HG03558 (cell line): Measurements from ENCODE around the gene QSER1.

ENCODE experiments used
- ATAC-seq: cut with Tn5 transposase; IDR thresholded peaks from one replicate; pipeline ENCODE4 v1.9.1; 2021; ENCODE audit warnings: moderate number of reproducible peaks; ENCODE audit not compliant: unreplicated experiment; ENCODE audit errors: extremely low read depth

Gene QSER1

DNA sequence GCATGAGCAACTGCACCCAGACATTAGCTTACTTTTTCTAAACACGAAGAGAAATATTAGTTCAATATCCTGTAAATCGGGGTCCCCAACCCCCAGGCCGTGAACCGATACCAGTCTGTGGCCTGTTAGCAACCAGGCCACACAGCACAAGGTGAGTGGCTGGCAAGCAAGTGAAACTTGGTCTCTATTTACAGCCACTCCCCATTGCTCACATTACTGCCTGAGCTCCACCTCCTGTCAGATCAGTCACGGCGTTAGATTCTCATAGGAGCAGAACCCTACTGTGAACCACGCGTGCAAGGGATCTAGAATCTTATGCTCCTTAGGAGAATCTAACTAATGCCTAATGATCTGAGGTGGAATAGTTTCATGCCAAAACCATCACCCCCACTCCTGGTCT is 95.2 kb downstream of the QSER1 start:
- ATAC-seq = no peak

DNA sequence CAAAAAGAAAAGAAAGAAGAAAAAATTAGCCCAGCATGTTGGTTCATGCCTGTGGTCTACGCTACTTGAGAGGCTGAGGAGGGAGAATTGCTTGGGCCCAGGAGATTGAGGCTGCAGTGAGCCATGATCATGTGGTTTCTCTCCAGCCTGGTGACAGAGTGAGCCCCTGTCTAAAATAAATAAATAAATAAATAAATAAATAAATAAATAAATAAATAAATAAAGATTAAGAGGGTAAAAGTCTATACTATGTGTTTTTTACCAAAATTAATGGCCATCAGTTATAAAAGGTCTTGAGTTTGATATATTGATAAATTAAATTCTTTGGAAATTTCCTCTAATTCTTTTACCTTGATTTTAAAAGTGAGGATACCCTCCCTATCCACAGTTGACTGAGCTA is 97.9 kb downstream of the QSER1 start:
- no peak for ATAC-seq

DNA sequence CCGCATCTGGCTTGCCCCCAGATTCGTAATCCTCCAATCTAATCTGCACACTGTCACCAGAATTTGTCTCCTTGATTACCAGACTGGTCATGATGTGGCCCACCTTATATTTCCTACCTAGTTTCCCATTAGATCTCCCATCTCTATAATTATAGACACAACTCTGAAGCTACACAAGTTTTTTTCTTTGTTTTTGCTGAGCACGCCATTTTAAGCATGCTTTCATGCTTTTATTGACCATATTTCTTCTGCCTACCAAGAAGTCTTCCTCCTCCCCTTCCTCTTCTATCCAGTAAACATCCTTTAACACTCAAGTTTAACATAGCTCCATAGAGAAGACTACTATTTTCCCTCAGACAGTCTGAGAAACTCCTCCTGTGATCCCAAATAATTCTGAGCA is 98.8 kb downstream of the QSER1 start:
- ATAC-seq = no peak

DNA sequence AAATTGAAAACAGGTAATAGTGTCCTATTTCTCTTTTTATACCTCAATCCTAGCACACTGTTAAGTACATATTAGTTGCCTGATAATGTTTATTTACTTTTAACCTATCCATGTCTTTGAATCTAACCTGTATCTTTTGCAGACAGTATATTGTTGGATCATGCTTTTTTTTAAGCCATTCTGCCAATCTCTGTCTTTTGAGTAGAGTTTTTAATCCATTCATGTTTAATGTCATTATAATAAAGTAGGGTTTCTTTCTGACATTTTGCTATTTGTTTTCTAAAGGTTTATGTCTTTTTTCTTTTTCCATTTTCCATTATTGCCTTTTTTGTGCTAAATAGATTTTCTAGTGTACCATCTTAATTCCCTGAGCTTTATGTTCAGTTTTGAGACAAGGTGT is 99.3 kb downstream of the QSER1 start:
- ATAC-seq = no peak

DNA sequence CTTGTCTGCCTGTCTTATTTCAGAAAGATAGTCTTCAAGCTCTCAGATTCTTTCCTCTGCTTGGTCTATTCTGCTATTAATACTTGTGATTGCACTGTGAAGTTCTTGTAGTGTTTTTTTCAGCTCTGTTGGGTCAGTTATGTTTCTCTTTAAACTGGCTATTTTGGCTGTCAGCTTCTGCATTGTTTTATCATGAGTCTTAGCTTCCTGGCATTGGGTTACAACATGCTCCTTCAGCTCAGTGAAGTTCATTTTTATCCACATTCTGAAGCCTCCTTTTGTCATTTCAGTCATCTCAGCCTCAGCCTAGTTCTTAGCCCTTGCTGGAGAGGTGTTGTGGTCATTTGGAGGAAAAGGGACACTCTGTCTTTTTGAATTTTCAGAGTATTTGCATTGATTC is 107.6 kb downstream of the QSER1 start:
- ATAC-seq = no peak

DNA sequence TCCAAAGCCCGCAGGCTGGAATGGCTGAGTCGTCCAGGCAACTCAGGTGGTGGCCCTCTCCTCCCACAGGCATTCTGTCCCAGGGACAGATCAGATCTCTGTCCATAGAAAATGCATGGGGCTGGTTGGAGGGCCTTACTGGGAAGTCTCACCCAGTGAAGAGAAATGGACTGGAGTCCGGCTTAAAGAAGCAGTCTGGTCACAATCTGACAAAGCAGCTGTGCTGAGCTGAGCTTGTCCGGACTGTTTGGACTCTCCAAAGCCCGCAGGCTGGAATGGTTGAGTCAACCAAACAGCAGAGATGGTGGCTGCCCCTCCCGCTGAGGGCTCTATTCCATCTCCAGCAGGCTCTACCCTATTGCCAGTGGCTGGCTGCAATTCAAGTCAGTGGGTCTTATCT is 108.7 kb downstream of the QSER1 start:
- ATAC-seq = no peak

DNA sequence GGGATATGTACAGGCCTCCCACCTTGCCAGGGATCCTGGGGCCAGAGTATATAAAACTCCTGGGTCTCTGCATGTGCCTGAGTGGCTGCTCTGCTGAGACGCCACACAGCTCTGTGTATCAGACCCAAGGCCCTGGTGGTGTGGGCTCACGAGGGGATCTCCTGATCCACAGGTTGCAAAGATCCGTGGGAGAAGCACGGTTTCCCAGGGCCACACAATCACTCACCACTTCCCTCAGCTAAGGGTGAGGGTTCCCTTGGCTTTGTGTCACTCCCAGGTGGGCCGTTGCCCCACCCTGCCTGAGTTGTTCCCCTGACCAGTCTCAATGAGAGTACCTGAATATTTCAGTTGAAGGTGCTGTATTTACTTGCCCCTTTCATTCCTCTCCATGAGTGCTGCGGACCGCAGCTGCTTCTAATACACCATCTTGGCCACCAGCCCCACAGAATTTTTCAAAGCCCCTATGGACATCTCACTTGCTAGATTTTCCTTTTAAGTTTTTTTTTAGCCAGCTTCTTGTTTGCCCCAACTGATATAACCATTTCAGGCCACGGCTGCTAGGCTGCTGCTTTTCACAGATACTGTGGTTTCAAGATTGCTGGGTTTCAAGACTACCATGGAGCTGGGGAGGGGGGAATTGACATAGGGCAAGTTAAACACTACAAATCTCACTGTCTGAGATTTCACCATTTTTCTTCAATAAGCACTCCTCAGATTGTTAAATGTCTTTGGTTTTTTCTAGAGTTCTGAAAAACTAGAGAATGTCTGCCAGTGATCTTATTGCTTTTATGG is 109.3 kb downstream of the QSER1 start:
- ATAC-seq = no peak

DNA sequence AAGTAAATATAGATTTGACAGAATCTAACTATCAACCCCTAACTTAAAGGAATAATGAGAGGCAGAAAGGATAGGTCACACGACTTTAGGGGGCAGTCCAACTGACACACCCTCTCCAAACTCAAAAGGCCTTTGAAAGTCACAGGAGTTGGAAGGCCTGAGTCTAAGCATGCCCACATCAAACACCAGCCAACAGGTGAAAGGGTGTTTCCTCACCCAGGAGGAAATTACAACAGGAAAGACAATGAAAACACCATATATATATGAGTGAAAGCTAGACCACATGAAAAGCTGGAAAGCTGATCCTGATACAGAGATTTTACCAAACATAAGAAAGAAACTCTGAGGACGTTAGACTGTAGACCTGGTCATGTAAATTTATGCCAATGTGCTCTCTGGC is 112.6 kb downstream of the QSER1 start:
- ATAC-seq = no peak

DNA sequence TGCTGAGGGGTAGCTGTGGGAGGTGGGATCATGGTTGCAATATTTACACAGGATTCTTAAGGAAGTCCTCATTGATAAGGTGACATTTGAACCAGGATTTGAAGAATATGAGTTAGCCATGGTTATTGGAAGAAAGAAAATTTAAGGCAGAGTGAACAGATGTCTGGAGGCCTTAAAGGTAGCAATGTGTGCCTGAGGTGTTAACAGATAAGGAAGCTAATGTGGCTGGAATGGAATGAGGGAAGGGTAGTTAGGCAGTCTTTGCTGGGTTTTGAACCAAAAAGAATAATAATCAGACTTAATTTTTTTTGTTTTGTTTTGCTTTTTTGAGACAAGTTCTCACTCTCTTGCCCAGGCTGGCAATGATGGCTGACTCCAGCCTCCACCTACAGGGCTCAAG is 113.4 kb downstream of the QSER1 start:
- no peak for ATAC-seq

DNA sequence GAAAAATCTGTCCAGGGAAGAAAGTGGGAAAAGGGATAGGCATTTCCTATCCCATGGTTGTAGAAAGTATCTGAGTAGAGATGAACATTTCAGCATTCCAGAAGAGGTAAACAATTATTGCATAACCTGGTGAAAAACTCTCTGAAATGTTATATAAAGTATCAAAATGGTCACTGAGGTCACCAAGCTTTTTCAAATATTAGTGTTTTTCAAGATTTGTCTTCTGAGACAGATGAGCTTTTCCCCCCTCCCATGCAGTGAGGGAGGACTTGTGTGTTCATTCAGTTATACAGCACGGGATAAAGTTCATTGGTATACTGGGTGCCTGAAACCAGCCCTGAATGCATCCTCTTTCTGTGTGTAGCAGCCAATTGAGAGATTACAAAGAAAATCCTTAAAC is 121.1 kb downstream of the QSER1 start:
- ATAC-seq = no peak

DNA sequence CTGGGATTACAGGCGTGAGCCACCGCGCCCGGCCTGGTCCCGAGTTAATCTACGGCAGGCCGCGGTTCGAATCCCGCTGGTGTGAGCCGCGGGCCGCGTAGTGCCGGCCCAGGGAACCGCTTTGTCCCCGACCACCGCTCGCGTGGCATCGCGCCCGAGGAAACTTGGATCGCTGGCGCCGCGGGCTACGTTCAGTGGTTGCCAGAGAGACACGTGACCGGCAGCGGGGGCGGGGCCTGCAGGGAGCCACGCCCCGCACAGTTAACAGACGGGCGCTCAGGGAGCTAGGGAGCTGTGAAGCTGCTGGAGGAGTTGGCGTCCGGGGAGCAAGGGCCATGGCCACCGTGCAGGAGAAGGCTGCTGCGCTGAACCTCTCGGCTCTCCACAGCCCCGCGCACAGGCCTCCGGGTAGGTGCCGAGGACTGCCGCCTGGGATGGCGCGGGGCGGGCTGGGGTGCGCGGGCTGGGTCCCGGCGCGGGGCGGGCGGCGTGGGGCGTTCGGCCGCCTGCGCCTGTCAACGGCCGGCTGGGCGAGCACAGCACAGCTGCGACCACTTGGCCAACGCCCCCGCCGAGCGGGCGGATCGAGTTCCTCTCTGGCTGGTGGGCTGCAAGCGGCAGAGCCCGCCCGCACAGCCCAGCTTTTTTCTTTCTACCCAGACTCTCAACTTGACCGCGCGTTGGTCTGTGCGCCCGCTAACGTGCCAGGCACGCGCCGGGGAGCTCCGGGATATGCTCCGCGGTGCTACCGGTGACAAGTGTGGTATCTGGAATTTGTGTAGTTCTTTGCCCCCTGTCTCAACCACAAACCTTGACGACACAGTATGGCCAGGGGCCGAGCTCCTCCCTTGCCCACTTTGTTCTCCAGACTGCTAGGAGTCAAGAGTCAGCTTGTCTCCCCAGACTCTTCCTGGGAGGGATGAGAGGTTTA is 123.3 kb downstream of the QSER1 start, which contains the start of gene DEPDC7:
DEPDC7 (plus strand) TSS at position 258 of the 931 bp plus-strand sequence; CDS start at position 336, 78 bp downstream.
- peak; percentile 46 for ATAC-seq

DNA sequence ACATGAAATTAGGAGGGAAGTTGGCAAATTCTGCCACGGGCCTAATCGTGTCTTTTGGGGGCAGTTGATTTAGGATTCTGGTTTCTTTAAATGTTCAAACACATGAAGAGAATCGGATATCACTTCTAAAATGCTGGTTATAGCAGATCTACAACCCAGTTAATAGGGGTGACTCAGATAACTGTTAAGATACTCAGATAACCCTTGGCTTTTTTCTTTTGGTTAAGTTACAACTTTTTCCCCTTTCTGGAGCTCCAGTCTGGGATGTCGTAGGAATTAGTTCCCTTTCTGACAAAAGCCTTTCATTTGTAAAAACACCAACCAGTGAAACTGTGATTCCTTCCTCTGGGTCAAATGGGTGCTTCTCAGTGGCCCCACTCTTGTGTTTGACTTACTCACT is 124.0 kb downstream of the QSER1 start:
- ATAC-seq = no peak

DNA sequence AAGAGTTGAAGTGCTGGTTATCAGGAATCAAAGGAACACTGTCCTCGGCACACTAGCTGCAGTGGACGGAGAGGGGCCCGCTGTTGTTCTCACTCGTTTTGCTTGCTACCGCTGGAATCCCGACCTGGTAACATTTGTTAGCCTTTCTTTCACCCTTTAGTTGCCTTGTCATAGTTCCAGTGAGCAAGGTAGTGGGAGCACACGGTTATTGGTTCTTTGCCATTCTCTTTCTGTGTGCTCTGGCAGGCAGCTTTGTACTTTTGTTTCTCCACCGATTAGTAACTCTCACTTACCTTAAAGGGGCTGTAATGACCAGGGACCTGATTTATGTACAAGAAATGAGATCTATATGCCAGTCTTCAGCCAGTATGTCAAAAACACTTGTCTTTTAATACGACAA is 124.9 kb downstream of the QSER1 start:
- no peak for ATAC-seq

DNA sequence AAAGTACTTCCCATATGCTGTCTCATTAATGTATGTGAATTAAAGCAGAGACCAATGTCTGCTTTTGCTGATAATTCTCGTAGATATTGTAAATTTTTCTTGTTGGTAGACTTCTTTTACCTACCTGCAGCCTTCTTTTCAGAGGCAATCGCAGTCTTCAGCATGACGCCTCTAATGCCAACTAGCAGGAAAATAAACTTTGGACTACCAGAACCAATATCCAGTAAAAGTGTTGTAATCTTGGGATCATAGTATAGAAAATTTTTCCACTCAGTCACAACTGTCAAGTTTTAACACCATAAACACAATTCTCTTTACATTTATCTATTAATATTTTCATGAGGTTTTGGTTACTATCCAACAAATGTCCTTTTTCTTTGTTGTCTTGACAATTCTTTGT is 125.4 kb downstream of the QSER1 start:
- no peak for ATAC-seq

DNA sequence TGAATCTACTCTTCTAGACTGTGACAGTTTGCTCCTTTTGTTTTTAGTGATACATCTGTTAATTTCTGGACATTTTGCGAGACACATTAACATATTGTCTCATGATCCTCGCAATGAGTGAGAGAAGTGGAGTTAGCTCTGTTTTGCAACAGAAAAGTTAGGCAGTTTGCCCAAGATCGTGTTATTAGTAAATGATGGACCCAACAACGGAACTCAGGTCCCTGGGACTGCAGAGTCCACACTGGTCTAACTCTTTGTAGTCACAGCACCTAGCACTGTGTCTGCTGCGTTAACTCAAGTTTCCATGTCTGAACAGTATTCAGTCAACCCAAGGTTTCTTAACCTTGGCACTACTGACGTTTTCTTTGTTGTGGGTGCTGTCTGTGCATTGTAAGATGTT is 126.2 kb downstream of the QSER1 start:
- no peak for ATAC-seq

DNA sequence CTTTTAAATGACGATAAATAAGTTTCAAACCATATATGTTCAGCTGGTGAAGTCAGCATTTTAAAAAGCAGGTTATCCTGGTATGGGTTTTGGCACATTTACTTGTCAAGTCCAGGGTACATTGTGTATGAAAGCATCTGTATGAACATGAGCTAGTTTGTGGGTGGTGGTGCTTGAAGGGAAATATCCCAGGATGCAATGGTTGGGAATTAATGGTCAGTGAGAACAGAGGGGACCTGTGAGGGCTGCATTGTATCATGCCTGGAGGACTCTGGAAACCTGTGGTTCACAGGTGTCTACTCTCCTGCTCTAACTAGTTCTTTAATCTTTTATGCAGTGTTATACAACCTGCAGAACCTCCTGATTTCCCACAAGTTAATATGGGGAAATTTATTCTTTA is 128.9 kb downstream of the QSER1 start:
- ATAC-seq = no peak

DNA sequence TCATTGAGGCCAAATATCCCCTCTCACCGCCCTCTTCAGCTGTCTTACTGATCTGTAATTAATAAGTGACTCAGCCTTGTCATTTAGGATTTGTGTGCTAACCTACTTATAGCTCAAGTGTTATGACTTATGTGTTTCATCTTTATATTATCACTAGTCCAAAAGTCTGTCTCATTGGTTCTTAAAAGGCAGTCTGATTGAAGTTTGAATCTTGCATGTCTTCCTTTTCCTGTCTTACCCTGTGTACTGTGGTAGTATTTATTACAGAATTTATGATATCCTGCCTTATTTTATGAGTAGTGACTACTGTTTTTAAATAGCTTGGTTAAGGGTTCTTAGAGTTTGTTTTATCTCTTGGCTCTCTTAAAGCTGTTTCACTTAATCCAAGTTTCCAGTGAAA is 129.3 kb downstream of the QSER1 start:
- no peak for ATAC-seq

DNA sequence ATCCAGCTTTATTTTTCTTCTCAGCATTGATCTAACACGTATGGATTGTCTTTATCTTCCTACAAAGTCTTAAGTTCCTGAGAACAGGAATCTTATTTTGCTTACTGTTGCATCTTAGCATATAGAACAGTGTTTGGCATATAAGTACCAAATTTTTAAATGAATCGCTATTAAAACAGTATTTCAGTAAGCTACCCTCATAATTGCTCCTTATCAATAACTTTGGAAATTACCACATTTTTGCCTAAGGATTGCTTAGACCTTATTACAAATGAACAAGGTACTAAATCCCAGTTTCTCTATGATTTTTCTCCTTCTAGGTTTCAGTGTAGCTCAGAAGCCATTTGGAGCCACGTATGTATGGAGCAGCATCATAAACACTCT is 132.7 kb downstream of the QSER1 start:
- ATAC-seq = no peak

DNA sequence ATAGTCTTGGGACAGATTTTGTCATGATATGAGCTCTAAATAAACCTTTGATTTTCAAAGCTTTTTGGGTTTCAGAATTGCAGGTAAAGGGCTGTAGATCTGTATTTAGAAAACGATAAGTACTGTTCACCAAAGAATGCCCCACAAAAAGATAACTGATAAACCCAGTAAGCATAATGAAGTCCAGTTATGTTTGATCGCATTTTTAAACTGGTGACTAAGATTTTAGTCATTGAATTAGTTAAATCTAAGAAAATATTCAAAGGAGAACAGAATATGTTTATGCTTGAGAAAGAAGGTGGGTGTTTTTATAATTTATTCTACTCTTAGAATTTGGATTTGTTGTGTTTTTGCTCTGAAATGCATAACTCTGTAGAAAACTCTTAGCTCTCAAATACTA is 134.6 kb downstream of the QSER1 start:
- ATAC-seq = no peak

DNA sequence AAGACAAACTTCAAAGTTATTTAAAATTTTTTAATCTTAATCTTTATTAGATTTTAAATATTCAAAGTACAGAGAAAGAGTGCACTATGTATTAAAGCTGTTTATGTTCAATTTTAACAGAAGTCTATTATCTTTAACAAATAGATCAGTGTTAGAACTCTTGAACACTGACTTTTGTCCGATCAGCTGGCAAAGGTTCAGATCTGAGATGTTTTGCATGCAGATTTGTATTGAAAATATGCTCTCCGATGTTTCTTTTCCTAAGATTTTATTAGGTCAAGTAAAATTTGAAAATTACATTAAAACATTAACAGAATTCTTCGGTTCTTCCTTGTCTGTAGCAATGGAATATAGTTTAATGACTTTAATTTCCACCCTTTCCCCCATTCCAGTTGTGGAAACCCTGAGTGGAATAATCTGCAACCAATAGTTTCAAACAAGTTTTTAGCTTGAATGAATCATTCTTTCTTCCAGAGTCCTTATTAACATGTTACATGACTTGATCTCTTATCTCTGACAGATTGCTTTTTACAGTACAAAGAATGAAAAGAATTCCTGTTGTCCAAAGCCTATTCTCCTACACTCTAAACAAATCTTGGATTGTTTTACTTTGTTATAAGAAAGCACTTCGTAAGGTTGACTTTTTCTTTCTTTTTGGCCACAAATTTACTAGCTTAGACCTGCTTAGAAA is 135.4 kb downstream of the QSER1 start:
- ATAC-seq = no peak

DNA sequence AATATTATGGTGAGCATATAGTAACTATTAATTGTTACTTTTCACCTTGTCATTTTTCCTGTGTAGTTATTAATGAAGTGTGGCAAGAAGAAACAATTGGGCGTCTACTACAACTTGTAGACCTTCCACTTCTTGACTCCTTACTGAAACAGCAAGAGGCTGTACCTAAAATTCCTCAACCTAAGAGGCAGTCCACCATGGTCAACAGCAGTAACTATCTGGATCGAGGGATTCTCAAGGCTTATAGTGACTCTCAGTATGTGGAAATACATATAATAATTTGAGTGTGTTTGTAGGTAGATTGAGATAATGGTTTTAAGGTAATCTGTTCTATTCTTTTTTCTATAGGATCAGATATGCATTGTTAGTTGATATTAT is 135.9 kb downstream of the QSER1 start:
- ATAC-seq = no peak
